NCI-H748 (cell line): Measurements from ENCODE around the gene PLXNA4.
A peak's percentile ranks its signal among the peaks of the same experiment; 100 is the strongest.

Experiments
- DNase-seq: peaks from one replicate; lab custom pipeline; 2025; ENCODE audit not compliant: unreplicated experiment; lab: John Stamatoyannopoulos, UW

The PLXNA4 gene

DNA sequence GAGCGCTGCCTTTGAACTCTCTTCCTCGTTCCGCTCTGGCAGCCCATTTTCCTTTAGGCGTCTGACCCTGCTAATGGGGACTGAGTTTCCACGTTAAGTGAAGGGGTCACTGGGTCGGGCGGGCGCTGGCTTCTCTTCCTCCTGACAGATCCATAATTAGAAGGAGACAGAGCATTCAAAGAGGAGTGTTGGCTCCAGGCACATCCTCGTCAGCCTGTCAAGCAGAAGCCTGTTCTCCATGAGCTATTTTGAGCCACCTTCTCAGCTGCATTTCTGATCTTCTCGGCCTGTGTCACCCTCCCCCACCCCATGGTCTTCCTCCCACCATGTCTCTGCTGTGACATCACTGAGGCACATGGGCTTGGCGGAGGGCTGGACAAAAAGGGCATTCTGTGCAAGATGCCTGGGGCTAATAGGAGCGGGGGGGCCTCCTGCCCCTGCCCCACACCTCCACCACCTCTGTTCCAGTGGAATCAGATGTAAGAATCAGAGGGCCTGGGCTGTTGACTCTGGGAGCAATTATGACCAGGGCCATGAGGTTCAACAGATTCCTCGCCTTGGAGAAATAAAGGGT lies 248.1 kb downstream of the PLXNA4 start:
- DNase-seq, result no peak

DNA sequence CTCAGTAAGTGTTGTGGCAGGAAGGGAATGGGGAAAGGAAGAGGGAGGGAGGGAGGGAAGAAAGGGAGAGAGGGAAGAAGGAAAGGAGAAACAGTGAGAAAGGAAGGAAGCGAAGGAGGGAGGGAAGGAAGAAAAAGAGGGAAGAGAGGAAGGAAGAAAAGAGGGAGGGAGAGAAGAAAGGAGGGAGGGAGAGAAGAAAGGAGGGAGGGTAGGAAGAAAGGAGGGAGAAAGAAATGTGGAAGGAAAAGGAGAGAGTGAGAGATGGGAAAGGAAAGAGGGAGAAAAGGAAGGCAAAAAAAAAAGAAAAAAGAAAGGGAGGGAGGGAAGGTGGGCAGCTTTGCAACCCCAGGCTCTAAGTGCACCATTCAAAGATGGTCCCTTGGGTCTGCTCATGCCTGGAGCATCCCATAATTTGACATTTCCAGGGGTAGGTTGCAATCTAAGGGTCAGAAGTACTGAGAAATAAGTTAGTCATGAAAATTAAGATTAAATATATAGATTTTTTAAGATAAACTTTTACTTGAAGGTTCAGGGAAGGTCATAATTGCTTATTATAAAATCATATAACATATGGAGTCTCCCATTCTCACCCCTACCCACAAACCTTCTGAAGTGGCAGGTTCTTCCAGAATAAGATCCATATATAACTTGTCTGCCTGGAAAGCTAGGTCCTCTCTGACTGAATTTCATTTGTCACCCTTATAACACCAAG lies 249.2 kb downstream of the PLXNA4 start:
- DNase-seq, result no peak

DNA sequence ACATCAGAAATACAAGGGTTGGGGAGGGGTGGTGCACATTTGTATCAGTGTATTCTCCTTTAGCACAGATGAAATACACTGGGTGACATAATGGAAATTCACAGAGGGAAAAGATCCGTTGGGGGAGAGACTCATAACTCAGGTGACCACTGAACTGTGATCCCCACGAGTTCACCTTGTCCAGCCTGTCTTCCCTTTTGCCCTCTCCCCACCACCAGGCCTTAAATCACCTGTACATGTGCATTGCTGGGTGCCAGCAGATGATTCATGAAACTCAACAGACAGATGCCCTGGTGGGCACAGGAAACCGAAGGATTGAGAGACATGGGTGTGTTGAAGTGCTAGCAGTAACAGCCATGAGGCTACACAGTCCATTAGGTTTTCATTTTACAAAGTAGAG lies 253.3 kb downstream of the PLXNA4 start:
- no peak for DNase-seq

DNA sequence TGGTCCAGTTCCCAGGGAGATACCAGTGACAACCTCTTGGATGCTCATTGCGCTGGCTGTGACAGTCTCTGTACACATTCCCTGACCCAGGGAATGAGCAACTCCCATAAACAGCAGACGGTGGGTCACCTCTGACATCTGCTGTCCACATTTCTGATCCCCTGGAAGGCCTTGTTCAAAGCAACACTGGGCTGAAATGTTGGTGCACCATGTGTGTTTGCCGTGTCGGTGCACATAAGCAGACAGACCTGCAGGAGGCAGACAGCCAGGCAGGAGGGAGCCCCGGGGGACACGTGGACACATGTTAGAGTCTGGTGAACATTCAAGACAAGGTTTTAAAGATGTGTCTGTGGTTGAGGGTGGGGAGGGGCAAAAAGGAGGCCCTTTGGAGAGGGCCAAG lies 254.9 kb downstream of the PLXNA4 start:
- DNase-seq, result peak; percentile 19

DNA sequence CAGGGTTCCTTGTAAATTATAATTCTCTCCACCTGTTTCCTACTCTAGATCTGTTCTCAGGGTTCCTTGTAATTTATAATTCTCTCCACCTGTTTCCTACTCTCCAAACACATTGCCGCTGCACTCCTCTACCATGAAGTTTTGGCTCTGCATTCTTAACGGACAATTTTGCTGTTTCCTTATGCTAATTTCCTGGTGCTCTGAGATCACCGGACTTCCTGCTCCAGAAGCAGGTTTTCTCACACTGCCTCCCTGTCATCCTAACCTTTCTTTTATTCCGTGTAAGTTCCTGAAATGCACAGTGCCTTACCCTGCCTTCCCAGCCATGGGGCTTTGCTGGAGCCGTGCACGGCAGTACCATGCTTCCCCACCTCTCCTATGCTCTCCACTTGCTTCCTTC lies 256.8 kb downstream of the PLXNA4 start:
- no peak for DNase-seq

DNA sequence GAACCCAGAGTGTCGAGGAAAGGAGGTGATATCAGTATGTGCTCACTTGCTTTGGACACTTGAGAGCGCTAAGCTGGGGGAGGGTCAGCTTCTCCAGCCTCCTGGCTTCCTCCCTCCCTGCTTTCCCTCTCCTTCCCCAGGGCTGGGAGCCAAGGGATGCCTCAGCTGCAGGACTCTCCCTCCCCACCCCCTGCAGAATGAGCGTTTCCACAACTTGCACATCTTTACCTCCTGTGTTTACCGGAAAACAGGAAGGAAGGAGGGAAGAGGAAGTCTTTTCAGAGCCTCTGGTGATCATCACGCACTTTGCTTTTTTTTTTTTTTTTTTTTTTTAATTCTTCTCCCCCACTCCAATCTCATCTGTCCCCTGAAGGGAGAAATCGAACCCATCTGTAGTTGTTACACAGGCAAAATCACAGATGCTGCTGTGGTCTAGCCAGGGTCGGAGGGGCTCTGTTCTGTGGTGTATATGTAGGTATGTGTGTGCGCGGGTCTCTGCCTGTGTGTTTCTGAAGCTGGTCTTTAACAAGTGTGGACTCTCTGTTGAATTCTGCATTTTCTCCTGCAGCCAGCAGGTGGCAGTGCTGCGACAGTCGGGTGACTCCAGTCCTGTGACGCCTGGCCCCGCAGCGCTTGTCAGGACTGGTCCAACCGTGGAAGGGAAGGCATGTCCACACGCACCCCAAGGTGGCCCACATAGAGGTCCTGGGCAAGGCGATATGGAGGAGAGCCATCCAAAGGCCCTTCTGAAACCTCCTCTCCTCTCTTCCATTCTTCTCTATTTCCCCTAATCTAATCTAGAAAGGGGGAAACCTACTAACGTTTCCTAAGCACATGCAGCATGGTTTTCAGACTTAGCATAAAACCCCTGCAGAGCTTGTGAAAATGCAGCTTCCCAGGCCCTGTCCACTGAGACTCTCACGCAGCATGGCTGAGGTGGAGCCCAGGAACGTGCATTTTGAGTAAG lies 257.6 kb downstream of the PLXNA4 start:
- peak; percentile 80 for DNase-seq

DNA sequence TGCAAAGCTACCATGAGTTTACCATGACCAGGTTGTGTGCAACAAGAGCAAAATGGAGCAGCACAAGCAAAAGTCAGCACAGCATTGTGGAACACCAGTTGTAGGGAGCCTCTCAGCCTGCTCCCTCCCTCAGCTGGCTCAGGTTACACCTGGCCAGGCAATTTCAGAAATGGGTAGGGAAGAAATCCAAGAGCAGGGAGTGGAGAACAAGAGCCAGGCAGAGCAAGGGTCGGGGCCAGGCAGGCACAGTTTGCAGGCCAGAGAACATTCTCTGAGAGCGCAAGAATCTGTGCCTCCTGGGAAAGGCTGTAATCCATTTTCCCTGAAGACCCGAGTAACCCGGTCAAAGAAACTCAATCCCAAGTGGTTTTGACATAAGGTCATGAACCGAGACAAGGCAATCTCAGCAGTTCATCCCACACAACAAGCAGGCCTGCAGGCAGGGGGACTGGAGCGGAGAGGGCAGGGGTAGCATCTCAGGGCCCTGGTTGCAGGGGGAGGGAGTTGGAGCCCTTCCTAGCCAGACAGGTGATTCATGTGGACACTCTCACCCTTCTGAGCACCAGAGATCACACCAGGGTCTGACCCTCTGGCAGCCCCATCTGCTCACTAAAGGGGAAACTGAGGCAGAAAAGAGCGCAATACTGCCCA lies 258.4 kb downstream of the PLXNA4 start:
- DNase-seq, result no peak

DNA sequence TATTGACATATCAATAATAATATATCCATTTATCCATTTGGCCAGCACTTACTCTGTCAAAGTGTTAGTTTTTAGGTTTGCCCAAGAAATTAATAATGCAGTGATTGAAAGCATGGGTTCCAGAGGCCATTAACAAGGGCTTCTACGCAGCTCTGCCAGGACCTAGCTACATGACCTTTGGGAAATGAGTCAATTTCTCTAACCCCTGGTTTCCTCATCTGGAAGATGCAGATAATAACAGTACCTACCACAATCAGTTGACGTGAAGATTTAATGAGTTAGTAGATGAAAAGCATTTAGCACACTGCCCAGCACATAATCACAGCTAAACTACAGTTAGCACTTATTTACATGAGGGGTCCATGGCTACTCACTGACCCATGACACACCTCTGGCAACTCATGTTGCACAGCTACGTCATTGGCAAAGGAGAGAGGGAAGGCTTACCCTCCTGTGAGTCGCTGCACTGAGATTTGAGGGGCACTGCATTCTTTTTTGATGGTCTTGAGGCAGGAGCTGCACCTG lies 263.7 kb downstream of the PLXNA4 start:
- DNase-seq, result no peak

DNA sequence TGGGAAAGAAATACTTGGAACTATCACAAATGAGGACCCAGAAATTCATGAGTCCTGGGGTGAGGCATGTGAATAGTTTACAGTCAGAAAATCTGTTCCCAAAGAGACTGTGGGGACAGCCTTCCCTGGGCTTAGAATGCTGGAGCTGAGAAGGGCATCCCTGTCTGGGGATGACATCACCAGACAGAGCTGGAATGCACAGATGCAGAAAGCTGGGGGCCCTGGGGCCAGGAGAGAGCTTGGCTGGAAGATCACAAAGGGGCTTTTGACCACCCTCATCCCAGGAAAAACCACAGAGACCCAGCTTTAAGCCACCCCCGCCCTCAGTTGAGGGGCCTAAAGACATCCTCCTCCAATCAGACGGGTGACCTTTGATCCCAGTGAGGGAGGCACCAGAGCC lies 264.5 kb downstream of the PLXNA4 start:
- no peak for DNase-seq

DNA sequence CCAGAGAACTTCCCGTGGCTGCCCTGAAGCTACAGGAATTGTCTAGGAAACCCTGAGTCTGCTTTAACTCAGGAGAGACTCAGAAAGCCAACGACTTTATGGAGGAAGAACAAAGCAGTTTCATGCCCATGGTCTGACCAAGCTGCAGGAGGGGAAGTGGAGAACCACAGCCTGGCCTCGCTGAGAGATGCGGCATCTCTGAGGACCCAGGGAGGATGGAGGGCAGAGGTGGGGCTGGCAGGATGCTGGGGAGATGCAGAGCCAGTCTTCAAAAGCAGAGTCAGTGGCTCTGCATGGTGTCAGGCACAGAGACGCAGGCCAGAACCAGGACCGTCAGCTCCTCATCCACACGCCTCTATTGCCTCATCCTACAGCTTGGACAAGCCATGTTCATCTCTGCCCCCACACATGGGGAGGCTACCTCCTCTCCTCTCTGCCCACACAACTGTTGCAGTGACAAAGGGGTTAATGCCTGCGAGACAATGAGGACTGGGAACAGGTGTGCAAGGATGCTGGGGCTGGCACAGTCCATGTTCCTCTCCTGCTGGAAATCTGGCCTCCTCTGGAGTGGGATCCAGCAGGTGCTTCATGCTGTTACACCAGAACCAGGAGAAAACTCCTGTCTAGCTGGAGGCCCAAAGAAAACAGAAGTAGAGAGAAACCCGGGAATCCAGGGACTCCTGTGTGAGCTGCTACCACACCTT lies 267.0 kb downstream of the PLXNA4 start:
- no peak for DNase-seq

DNA sequence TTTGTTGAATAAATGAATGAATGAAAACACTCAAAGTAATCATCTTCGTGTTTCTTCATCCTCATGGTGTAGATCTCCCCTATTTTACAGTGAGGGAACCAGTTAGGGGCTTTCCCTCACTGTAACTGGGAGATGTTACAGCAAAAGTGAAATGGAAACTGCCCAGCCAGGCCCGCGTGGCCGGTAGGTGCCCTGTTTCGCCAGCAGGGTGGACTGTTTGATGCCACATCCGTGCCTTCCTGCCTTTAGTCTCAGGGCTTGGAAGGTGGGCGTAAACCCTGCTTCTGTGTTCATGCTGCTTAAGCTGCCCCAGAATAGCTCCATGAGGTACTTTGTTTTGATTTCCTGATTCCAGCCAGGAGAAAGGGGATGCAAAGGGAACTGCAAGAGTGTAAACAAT lies 268.8 kb downstream of the PLXNA4 start:
- peak; percentile 55 for DNase-seq

DNA sequence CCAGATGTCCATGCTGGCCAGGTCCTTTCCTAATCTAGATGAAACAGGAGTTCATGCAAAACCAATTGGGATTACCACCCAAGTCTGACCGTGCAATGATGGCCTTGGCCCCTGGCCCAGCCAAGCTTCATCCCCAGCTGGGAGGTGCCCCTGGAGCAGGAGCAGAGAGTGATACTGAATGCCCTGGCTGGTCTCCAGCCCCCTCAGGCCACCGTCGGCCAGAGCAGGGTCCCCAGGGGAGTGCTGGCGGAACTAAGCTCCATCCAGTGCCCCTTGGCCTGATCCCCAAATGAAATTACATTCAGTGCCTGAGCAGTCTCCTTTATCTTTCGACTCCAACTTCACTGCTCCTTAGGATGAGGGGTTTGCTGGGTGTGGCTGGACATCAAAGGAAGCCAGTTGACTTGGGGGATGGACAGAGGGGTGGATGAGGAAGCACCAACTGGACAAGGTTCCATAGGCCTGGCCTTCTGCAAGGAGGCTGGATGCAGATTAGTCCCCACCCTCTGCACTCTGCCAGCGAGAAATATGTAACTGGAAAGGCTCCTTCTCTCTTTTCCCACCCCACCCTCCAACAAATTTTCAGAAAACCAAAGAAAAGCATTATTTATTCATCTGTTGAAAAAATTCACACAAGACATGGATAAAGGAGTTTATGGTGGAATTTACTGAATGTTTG lies 275.5 kb downstream of the PLXNA4 start:
- DNase-seq, result no peak

DNA sequence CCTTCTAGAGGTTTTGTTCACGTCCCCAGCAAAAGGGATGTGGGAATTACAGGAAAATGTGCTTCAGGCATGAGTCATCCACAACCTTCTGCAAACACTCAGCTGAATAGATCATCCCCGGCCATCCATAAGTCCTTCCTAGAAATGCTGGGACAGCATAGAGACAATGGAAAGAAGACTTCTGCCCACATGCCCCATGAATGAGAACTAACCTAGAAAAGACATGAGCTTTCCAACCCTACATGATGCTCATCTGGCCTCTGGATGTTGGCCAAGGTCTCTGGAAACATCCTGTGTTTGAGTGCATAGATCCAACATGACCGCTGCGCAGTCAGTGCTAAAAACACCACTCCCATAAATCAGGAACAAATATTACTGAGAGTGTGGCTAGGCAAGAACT lies 277.5 kb downstream of the PLXNA4 start:
- no peak for DNase-seq

DNA sequence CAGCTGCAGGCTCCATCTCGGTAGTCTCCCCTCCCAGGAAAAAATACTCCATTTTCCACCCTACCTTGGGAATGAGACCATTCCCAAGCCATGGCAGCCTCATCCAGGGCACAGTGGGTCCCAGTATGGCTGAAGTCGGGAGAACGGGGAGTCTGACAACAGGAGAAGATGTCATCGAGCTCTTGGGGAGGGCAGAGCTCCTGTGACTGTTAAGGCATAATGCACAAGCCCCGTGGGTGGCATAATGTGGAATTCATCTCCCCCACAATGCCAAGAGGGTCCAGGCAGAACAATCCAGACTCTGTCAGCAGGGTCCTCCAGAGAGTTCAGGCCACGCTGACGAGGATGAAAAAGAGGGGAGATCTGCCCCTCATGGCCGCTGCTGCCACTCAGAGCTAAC lies 279.4 kb downstream of the PLXNA4 start:
- DNase-seq, result no peak

DNA sequence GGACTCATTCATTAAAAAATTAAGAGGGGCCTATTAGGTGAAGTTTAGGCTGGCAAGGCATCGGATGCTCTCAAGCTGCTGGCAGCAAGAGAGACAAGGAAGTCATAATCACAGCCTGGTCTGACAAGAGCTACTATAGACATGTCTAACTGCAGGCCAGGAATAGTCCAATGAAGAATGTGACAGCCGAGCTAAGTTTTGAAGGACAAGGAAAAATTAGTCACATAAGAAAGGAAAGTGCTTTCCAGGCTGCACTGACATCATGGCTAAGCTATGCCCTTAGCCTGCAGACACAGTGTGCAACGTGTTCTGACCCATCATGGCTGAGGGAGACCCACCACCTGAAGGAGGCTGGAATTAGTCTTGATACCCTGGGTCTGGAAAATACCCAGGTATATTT lies 281.1 kb downstream of the PLXNA4 start:
- DNase-seq, result no peak

DNA sequence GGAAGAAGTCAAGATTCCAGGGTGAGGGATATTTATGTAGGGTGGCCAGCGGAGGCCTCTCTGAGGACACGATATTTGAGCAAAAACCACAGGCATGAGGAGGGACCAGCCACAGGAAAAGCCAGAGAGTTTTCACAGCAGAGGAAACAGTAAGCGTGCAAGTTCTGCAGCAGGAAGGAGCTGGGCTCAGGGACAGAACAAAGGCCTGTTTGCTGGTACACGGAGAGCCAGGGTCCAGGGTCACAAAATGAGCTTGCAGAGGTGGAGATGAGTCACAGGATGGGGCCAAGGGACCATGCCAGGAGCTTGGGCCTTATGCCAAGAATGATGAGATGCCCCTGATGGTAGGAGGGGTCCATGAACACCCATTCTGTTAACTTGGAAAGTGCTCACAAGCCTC lies 283.5 kb downstream of the PLXNA4 start:
- no peak for DNase-seq

DNA sequence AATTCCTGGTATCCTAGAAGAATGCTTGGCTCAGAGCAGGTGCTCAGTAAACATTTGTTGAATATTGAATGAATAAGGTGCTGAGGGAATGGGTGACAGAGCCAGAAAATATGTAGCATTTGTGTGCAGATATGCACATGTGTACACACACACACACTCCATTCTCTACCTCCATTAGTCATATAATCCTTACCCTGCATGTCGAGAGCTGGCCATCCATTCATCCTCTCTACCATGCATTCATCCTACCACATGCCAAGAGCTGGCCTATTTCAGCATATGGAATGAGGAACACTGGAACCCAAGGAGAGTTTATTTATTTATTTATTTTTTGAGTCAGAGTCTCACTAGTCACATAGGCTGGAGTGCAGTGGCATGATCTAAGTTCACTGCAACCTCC lies 284.8 kb downstream of the PLXNA4 start:
- no peak for DNase-seq

DNA sequence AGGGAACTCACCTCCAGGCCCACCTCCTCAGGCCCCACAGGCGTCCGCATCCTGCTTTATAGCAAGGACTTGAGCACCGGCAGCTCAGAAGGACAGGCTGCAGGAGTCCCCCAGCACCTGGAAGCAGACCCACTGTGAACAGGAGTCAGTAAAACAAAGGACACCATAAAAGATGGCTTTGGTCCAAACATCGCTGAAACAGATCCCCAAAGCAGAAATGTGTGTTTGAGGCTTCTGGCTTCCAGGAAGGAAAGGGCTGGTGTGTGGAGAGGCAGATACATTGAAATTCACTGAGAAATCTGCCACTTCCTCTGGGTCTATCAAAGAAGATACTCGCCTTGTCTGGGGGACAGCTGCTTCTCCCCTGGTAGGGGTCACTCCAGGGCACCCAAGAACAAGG lies 286.2 kb downstream of the PLXNA4 start:
- peak; percentile 20 for DNase-seq

DNA sequence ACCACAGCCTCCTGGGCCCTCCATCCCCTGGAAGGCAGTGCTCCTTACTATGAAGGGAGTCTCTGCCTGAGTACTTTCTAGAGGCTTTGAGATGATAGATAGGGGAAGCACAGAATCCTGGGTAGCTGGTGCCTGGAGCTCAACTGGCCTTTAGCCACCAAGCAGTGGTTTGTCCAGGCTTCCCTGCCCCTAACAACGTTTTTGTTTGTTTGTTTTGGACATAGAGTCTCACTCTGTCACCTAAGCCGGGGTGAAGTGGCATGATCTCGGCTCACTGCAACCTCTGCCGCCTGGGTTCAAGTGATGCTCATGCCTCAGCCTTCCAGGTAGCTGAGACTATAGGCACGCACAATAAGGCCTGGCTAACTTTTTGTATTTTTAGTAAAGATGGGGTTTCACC lies 289.4 kb downstream of the PLXNA4 start:
- DNase-seq, result no peak

DNA sequence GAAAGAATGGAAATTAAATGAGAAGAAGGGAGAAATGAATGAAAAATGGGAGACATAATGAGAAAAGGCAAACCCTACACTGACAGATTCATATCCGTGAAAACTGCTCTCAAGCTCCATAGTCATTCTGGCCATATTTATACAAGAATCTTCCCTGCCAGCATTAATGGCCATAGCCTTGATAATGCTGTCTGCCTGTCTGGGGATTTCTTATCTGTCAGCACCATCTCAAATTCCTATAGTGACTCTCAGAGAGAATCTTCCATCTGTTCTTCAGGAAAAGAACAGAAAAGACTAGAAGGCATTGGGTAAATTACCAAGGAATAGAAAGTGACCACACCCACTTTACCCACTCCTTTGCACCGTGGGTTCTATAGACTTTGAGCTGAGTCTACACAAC lies 295.9 kb downstream of the PLXNA4 start:
- no peak for DNase-seq
